Putamen (tissue), 1 donor: ENCODE data around the gene C11orf21.

Source experiments
- DNase-seq: peaks from one replicate; pipeline ENCODE4 v3.0.0-alpha.2; 2016; ENCODE audit warnings: low spot score

Gene C11orf21

DNA sequence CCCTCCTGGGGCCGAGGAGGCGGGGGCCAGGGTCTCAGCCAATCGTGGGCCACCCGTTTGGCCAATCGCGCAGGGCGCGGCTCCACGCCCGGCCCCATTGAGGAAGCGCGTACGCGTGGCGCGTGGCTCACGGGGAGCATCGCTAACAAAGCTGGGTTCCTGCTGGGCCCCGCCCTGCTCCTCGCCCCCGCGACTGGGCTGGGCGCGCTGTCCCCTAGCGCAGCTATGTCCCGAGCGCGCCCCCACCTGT is 30.7 kb downstream of the C11orf21 start:
- no peak for DNase-seq

DNA sequence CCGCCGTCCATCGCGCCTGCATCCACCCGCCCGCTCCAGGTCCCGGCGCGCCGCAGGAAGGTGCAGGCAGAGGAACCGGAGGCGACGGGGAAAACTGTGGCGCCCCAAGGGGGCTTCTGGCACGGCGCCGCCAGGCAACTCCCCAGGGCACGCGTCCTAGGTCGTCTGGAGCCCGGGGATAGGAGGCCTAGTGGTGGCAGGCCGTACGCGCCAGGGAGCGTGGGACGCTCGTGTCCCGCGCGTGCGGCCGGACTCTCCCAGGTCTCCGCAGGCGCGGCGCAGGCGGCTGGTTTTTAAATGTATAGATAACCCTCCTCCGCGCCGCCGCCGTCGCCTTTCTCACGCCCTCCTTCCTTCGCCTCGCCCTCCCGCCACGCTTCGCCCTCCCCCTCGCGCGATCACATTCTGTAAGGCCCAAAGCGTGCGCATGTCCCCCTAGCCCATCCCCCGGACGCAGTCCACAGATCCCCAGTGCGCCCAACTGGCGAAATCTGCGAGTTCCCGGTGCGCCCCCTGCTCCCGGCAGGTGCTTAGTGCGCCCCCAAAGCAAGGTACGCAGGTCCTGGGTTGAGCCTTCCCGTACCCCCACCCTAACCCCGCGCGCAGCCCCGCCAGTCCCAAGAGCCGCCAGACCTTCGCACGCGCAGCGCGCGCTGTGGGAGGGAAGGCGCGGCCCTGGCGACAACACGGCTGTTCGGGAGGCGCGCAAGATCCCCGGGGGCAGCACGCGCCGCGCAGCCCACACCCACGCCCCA is 31.2 kb downstream of the C11orf21 start, which contains the start of gene ASCL2:
ASCL2 (minus strand) TSS at position 267 of the 755 bp plus-strand sequence; CDS start at position 11, 256 bp downstream.
- DNase-seq: no peak

DNA sequence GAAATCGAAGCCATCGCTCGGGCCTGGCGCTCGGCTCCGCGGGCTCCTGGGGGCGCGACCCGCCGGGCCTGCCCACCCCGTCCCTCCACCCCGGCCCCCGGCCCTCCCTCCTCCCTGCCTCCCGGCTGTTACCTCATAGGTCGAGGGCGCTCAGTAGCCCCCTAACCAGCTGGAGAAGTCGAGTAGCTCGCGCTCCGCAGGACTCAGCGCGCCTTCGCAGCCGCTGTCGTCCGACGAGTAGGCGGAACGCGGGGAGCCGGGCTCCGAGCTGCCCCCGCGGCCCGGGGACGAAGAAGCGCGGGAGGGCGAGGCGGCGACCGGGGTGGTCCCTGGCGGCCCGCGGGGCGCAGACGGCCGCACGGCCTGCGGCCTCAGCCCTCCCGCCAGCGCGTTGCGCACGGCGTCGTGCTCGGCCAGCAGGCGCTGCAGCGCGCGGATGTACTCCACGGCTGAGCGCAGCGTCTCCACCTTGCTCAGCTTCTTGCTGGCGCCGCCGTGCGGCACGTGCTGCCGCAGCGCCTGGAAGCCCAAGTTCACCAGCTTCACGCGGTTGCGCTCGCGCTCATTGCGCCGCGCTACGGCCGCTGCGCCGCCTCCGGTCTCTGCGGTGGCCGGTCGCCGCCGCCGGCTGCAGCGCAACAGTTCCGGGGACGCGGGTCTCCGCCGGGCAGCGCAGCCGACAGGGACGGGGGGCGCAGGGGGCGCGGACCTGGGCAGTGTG is 32.0 kb downstream of the C11orf21 start:
- no peak for DNase-seq

DNA sequence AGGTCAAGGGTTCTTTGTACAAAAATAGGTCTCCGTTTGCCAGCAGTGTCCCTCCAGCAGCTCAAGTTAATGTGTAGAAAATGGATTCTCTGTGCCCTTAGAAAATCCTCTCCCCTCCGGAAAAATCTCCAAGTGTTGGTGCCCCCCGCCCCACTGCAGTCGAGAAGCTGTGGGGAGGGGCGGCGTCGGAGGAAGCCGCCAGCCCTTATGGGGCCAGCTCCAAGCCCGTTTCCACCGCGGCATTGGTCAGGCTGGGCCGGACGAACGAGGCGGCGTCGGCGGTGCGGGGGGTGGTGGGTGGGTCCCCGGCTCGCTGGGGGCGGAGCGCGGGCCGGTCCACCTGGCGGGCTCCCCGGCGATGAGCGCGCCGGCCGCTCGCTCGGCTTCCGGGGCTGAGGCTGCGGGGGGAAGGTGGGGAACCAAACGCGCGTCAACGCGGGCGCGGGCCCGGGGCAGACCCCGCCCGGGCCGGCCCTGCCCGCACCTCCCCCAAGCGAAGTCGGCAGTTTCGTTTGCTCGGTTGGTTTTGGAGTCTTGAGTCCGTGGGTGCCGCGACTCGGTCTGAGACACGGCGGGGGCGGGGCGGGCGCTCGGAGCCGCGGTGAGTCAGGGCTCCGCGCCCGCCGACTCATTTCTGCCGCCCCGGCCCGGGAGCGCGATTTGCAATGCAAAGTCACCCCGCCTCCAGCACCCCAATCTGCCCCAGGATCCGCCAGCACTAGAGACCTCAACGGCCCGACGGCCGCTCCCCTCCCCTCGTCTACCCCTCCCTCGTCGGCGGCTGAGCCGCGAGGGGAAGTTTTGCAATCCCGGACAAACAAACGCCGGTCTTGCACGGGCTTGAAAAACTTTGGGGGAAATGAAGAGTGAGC is 32.8 kb downstream of the C11orf21 start:
- no peak for DNase-seq

DNA sequence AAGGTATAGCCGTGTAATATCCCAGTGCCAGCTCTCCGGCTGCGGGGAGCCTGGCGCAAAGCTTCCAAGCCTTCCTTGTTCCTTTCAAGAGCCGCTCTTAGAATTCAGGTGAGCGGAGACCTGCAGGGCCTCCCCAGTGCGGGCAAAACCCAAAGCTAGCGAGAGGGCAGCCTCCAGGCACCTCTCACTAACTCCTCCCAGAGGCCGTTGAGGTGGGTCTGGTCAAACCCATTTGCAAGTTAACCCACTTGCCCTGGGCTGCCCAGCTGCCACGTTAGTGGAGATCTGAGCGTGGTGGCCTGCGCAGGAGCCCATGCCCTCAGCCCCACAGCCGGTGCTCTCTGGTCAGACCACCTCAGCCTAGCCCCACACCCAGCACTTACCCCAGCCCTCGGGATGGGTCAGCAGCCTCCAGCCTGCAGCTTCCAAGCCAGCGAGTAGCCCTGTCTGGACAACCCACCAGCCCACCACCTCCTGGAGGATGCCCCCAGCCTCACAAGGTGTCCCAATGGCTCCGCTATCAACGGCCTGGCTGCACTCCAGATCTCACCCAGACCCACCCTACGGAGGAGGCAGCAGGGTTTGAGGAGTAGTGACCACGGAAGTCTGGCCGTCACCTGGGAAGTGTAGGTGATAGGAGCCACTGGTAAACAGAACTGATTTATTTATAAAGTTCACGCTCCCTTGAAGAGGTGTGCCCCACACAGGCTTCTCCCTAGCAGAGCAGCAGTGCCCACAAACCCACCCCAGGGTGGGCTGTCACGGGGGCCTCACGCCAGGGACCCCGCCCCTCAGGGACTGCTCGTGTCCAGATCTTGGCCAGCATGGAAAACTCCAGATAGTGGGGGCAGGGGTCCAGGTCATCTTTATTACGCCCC is 33.6 kb downstream of the C11orf21 start:
- DNase-seq: no peak

DNA sequence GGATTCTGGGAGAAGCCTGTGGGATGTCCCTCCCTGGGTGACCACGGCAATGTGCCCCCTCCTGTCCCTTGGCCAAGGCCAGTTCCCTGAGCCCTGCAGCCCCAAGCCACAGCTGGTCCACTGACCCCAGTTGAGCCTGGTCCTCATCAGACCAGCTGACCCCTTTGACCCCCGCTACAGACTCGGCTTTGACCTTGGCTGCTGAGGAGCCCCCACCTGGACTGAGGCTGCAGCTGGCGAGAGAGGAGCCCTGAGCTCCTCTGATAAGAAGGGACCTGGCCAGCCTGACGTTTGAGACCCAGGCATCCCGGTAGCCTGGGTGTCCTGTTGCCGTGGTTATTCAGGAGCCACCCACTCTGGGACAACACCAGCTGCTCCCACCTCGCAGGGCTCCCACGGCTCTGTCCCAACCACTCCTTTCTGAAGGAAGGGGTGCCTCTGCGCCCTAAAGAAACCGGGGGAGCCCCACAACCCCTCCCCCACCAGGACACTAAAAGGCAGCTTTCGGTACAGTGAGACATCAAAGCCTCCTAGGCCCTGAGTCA is 34.3 kb downstream of the C11orf21 start:
- no peak for DNase-seq

DNA sequence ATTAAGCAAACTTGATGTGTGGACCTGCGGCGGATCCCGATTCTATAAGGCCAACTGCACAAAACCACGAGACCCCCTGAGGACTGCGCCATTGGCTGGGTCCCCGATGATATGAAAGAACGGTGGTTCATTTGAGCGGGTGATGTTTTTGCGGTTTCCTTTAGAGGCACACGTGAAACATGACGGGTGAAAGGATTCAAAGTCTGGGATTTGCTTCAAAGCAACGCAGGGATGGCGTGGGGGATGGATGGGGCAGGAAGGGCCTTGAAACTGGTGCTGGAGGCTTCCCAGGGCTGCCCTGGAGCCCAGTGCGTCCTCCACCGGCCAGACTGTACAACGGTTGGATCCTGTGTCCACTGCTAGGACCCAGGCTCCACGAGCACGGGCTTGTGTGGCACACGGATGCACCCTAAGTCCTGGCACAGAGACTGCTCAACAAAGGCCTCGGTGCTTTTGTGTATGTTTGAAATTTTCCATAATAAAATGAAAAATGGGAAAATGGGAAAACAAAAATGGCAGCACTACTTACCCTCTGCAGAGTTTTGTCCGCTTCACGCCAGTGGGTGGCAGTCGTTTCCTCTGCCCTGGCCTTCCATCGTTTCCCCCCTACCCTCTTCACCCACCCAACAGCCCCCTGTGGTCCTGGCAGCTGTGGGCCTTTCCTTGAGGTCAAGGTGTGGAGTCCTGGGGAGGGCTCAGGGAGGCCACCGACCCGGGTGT is 35.0 kb downstream of the C11orf21 start:
- no peak for DNase-seq

DNA sequence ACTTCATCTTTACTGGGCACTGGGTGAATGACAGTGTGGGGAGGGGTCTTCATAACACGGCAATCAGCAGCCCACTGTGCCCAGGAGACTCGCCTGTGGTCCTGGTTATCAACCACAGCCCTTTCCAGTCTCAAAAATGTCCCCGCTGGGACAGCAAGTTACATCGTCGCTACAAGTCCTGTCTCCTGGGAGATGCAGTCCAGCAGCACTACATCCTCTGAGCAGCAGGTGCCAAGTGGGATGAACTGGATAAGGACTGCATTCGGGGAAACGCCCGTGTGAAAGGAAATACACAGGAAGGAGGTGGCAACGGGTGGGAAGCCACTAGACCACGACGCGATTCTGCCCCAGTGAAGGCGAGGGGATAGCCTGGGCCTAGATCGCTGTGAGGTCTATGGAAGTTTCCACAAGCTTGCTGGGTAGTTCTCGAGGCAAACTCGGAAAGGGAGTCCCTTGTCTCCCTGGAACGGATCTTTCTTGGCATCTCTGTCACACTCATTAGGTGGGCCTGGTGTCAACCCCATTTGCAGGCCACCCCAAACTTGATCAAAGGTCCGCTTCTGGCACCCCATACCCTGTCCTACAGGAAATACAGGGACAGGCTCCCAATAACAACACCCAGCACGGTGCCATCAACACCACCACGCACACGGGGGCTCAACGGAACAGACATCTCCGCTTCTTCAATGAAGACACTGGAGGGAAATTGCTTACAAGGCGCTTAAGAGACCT is 35.7 kb downstream of the C11orf21 start:
- DNase-seq: no peak

DNA sequence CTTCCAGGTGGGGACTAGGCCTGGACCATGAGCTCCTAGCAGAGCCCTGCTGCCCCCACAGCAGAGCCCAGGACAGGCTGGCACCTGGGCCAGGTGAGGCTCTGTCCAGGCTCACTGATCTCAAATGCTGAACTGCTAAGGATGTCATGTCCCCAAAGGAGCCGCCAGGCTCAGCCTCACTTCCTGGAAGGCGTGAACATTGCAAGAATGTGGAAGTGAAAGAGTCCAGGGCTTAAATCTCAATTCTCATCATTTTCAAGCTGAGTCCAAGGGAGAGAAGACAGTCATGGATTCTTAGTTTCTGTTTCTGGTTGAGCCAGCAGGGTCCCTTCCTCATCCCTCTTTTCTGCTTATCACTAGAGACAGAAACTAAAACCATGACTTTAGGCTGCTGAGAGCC is 36.3 kb downstream of the C11orf21 start:
- peak; percentile 15 for DNase-seq

DNA sequence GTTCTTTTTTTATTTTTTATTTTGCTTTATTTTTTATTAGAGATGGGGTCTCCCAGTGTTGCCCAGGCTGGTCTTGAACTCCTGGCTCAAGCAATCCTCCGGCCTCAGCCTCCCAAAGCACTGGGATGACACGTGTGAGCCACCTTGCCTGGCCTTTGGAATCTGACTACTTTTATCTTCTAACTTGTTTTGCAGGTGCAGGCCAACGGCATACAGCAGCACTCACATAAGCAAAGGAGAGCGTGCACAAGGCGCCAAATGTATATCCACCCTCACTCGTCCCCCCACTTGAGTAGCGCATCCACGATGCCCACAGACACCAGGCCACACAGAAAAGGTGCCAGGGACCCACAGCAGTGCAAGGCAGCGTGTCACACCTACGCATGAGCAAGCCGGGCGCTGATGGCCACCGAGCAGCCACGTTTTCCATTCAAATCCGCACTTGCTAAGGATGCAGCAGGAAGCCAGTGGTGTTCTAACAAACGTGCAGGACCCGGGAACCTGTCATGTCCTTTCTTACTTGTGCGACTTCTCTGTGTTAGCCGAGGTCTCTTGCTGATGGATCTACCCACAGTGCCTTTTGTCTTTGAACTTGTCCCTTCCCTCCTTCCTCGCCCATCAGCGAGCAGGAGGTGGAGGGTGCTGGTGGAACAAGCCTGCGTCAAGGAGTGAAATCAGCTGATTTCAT is 37.2 kb downstream of the C11orf21 start:
- no peak for DNase-seq

DNA sequence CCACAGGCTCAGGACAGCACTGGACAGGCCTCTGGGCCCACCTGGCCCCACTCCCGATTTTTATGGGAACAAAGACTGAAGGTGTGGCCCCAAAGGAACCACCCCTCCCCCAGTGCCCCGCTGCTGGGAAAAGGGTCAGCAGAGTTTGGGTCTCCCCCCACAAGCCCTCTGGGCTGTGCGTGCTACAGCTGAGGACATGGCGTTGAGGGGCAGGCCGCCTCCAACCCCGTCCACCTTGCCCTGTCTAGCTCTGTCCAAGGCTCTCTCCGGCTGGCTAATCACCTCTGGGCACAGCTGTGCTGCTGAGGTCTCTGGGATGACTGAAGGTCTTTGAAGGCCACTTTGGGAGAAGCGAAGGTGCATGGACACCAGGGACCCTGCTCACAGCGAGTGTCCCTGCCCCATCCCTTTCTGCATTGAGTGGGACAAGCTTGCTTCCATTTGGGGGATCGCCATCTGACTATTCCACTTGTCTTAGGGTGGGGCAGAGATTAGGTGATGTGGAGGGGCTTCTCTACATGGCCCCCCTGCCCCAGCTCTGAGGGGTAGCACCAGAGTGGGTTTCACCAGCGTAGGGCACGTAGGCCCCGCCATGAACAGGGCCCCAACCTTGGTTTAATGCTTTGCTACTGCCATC is 37.9 kb downstream of the C11orf21 start:
- DNase-seq: no peak

DNA sequence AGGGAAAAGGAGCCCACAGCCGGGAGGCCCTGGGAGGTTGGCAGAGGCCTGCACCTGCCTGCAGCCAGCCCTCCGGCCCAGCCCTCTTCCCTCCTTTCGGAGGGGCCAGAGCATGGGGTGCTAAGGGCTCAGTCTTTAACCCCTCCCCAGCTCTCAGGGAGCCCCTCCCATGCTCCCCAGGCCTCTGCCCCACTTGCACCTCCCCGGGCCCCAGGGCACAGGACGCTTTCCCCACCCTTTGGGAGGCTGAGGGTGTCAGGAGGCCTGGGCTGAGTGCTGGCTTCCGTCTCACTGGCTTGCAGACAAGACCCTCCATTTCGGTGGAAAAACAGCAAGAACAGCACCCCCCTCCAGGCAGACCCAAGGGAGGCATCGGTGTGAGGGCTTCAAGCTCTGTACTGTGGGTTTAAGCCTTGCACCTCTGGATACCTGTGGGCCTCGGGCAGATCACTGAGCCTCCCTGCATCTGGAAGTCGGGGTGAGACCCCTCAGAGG is 38.6 kb downstream of the C11orf21 start:
- DNase-seq: no peak

DNA sequence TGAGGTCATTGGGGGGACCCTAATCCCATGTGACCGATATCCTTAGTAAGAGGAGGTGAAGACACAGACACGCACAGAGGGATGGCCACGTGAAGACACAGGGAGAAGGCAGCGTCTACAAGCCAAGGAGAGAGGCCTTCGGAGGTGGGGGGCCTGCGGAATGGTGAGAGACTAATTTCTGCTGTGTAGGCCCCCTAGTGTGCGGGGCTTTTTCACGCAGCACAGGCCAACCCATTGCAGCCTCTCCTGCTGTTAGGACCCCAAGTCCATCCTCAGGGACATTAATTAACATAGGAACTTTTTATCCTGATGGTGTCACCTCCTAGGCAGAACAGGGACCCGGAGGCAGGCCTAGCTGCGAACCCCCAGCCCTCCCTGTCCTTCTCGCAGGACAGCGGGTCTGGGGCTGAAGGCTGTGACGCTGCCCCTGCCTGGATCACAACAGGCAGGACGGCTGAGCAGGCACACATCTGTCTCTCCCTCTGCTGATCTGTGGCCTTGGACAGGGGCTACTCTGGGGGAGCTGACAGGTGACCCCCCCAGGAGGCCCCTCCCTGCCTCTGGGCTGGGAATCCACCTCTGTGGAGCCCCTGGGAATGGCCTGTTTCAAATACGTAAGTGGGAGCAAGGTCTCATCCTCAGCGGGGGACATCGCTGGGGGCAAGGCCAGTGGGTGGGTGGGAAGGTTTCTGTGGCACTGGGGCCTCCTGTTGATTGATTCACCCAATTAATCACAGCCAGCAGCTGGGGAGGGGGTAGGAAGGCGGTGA is 39.2 kb downstream of the C11orf21 start:
- no peak for DNase-seq

DNA sequence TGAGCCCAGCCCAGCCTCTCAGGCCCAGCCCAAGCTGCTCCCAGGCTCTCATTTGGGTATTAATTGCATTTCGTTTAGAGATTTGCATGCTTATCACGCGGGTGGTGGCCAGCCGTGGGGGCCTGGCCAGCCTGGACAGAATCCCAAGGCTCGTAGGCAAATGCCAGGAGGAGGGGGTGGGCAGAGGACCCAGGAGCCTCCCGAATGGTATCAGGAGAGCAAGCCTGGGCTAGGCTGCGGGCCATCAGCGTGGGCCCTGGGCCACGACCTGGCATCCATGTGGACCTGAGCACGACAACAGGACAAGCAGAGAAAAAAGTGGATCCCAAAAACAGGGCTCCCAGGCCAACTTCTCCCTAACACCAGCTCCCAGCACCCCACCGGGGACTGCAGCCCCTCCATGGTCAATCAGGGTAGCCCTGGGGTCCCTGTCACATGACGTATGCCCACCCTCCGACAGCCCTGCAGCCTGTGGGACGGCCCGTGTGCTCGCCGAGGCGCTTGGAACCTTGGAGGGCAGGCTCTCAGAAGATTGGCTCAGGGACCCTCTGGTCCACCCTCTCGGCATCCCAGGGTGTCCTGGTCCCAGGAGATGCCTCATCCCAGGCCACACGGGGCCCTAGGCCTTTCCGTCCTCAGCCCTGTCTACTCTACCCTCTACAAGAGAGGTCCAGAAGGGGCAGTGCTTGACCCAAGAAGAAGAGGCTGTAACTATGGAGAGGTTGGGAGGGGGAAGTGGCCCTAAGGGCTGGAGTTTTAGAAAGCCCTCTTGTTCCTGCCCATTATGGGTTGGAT is 40.1 kb downstream of the C11orf21 start:
- no peak for DNase-seq

DNA sequence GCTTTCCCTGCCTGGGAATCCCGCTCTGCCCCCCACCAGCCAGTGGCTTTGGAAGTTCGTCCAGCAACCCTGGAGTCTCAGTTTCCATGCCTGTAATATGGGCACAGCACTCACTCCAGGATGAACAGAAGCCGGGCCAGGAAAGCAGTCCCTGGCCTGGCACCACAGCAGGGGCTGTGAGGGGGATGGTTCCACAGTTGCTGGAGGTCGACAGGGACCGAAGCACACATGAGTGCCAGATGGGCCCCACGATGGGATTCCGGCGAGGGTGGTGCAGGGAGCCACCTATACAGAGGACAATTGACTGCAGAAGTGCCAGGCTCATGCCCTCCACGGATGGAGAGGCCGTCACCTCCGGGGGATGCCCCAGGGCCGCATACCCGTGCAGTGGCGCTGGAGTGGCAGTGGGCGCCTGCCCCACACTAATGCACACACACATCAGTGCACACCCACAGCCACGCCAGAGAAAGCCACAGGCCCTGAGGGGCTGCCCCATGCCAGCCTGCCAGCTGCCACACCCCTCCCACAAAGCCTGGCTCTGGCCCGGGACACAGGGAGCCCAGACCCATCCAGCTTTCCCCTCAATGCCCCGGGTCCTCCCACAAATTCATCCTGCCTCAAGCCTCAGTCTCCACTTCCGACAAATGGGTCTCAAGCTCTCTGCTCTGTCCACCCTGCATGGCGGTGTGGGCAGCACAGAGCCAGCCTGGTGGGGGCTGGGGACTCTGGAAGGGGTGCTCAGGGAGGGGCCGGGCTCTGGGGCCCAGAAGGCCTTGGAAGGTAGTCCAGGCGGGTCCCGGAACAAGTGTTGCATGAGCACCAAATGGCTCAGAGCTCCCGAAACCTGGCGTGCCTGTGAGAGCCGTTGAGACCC is 41.0 kb downstream of the C11orf21 start:
- DNase-seq: no peak

DNA sequence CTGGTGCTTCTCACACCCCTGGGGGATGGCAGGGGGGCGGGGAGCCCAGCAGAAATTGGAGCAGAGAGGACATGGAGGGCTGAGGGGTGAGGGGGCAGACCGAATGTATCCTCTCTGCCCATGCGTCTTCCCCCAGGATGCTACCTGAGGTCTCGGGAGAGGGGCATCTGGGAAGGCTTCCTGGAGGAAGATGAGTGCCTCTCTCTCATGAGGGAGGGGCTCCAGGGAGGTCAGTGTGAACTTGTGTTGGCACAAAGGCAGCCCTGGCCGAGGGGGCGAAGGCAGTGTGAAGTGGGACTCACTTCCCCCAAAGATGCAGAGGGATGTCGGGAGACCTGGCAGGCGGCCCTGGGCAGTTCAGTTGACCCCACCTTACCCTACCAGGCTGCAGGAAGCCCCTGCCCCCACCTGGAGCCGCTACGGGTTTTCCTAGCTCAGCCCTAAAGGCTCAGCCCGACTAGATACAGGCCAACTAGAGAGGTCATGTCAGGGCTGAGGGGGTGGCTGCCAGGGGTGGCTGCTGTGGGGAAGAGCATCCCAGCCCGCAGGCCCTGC is 41.7 kb downstream of the C11orf21 start:
- DNase-seq: no peak
